ENCODE measurements around the gene PRSS12.

GRCh38 chr4:118338981-118339765, 13.6 kb downstream of the PRSS12 start:
- TF ChIP-seq, protein P1, sequence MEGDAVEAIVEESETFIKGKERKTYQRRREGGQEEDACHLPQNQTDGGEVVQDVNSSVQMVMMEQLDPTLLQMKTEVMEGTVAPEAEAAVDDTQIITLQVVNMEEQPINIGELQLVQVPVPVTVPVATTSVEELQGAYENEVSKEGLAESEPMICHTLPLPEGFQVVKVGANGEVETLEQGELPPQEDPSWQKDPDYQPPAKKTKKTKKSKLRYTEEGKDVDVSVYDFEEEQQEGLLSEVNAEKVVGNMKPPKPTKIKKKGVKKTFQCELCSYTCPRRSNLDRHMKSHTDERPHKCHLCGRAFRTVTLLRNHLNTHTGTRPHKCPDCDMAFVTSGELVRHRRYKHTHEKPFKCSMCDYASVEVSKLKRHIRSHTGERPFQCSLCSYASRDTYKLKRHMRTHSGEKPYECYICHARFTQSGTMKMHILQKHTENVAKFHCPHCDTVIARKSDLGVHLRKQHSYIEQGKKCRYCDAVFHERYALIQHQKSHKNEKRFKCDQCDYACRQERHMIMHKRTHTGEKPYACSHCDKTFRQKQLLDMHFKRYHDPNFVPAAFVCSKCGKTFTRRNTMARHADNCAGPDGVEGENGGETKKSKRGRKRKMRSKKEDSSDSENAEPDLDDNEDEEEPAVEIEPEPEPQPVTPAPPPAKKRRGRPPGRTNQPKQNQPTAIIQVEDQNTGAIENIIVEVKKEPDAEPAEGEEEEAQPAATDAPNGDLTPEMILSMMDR (conservative IDR thresholded peaks at IDR 0.05; ENCODE audit: low read depth in 2 of 2) = no peak
- TF ChIP-seq EZH2 (IDR thresholded peaks at IDR 0.05; ENCODE audit: low read depth, unreplicated experiment) (no peak), POLR2AphosphoS5 (IDR thresholded peaks at IDR 0.05; ENCODE audit: low read depth) (no peak), CREB1 (CRISPR knock-in tag; IDR thresholded peaks at IDR 0.05; ENCODE audit: low read depth) (no peak), JUNB (IDR thresholded peaks at IDR 0.05; ENCODE audit: unreplicated experiment) (no peak), EZH2phosphoT487 (IDR thresholded peaks at IDR 0.05; ENCODE audit: unreplicated experiment) (no peak), ZNF331 (CRISPR knock-in tag; IDR thresholded peaks at IDR 0.05; ENCODE audit: low read depth) (no peak), NANOG (IDR thresholded peaks at IDR 0.05; ENCODE audit: borderline replicate concordance) (no peak)
- TF ChIP-seq, protein P2, sequence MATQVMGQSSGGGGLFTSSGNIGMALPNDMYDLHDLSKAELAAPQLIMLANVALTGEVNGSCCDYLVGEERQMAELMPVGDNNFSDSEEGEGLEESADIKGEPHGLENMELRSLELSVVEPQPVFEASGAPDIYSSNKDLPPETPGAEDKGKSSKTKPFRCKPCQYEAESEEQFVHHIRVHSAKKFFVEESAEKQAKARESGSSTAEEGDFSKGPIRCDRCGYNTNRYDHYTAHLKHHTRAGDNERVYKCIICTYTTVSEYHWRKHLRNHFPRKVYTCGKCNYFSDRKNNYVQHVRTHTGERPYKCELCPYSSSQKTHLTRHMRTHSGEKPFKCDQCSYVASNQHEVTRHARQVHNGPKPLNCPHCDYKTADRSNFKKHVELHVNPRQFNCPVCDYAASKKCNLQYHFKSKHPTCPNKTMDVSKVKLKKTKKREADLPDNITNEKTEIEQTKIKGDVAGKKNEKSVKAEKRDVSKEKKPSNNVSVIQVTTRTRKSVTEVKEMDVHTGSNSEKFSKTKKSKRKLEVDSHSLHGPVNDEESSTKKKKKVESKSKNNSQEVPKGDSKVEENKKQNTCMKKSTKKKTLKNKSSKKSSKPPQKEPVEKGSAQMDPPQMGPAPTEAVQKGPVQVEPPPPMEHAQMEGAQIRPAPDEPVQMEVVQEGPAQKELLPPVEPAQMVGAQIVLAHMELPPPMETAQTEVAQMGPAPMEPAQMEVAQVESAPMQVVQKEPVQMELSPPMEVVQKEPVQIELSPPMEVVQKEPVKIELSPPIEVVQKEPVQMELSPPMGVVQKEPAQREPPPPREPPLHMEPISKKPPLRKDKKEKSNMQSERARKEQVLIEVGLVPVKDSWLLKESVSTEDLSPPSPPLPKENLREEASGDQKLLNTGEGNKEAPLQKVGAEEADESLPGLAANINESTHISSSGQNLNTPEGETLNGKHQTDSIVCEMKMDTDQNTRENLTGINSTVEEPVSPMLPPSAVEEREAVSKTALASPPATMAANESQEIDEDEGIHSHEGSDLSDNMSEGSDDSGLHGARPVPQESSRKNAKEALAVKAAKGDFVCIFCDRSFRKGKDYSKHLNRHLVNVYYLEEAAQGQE (IDR thresholded peaks at IDR 0.05; ENCODE audit: unreplicated experiment) = no peak

All from GM23338 (cell line).